ENCODE measurements around the gene IGSF6. TPM values are rescaled to one million over a fixed set of nuclear protein-coding genes. Genes with fewer than 3 reads are reported as not detected.
"Not testable (repeated sequence)": the region's sequence is repeated elsewhere in the genome, so short reads cannot be mapped to it uniquely, and the experiment has no call there.

The IGSF6 gene
- total RNA-seq, 2 experiments from 2014 or later = 0.28 to 0.30 TPM

DNA sequence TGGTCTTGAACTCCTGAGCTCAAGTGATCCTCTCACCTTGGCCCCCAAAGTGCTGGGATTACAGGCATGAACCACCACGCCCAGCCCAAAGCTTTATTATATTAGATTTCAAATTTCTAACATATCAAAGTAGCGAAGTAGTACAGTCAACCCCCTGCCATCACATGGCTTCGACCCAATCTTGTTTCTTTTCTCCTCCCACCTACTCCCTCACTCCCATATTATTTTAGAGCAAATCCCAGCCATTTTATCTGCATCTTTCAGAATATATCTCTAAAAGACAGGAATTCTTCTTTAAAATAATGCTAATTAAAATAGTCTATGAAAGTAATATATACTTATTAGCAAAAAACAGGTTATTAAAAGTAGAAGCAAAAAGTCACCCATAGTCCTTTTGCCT lies 893 bp downstream of the IGSF6 start:
- Histone ChIP-seq H4K20me1 (ENCODE audit: insufficient read depth, low read length) (no peaks in the 10 kb centered on the region; the same call in 1 of the 2 replicates), H3K27ac (ENCODE audit: low read depth, low read length, poor library complexity, severe bottlenecking) (no peak overlapping the region), H3K9me3 (ENCODE audit: low read length) (no peaks in the 10 kb centered on the region), H3K4me1 (ENCODE audit: insufficient read depth, low read length, poor library complexity, severe bottlenecking) (peaks cover 80% of the 10 kb centered on the region), H3K4me2 (ENCODE audit: low read length) (no peak overlapping the region), H2AFZ (ENCODE audit: low read length) (no peak overlapping the region), H3K4me3 (ENCODE audit: low read depth, low read length, poor library complexity, severe bottlenecking) (no peak overlapping the region), H3K9me2 (ENCODE audit: insufficient read depth, low read length) (no peaks in the 10 kb centered on the region), H3K36me3 (ENCODE audit: insufficient read depth, low read length) (peaks cover 27% of the 10 kb centered on the region), H3K79me2 (ENCODE audit: insufficient read depth, low read depth, low read length) (peaks cover 25% of the 10 kb centered on the region; the same call in 1 of the 2 replicates)
- TF ChIP-seq, protein P1, sequence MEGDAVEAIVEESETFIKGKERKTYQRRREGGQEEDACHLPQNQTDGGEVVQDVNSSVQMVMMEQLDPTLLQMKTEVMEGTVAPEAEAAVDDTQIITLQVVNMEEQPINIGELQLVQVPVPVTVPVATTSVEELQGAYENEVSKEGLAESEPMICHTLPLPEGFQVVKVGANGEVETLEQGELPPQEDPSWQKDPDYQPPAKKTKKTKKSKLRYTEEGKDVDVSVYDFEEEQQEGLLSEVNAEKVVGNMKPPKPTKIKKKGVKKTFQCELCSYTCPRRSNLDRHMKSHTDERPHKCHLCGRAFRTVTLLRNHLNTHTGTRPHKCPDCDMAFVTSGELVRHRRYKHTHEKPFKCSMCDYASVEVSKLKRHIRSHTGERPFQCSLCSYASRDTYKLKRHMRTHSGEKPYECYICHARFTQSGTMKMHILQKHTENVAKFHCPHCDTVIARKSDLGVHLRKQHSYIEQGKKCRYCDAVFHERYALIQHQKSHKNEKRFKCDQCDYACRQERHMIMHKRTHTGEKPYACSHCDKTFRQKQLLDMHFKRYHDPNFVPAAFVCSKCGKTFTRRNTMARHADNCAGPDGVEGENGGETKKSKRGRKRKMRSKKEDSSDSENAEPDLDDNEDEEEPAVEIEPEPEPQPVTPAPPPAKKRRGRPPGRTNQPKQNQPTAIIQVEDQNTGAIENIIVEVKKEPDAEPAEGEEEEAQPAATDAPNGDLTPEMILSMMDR (conservative IDR thresholded peaks at IDR 0.05; ENCODE audit: low read length) = no peak
- TF ChIP-seq EZH2phosphoT487 (IDR thresholded peaks at IDR 0.05; ENCODE audit: borderline replicate concordance, low read depth, low read length) = no peak
- no peak for DNase-seq (ENCODE audit: low spot score)
- POLR2A ChIA-PET = no interaction called here
- CTCF ChIA-PET (ENCODE audit: unreplicated experiment) = interaction anchor here (0.7 kb wide), 1 partner anchor 61 kb away, joined by 4 read pairs; no protein-coding TSS in a partner anchor
- intact Hi-C loops (cut with micrococcal nuclease; ENCODE audit: unreplicated experiment) = no loop called here
- BruUV-seq (replicated peaks) = no TSS peak

DNA sequence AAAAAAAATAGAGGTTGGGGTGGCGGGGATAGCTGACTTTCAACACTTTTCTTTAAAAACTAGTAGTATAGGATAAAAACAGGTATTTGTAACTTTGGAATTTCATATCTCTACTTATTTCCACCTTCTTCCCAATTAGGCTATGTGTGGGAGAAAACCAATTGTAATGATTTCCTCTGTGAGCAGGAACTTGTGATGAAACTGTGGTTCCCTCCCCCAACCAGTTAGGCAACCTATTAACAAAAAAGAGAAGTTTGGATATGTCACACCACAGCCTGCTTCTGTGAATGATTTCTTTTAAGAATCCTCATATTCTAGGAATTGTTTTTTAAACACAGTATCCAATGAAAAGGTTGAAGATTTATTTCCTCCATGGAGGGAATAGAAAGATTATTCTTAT lies 1.9 kb downstream of the IGSF6 start:
- BruUV-seq (replicated peaks) = no TSS peak
- Histone ChIP-seq H3K9me3 (ENCODE audit: low read length) (no peaks in the 10 kb centered on the region), H3K27ac (ENCODE audit: low read depth, low read length, poor library complexity, severe bottlenecking) (no peak overlapping the region), H3K79me2 (ENCODE audit: insufficient read depth, low read depth, low read length) (peaks cover 33% of the 10 kb centered on the region; the same call in 1 of the 2 replicates), H3K4me3 (ENCODE audit: low read depth, low read length, poor library complexity, severe bottlenecking) (no peak overlapping the region), H4K20me1 (ENCODE audit: insufficient read depth, low read length) (no peaks in the 10 kb centered on the region; the same call in 1 of the 2 replicates), H3K36me3 (ENCODE audit: insufficient read depth, low read length) (peaks cover 17% of the 10 kb centered on the region), H2AFZ (ENCODE audit: low read length) (no peak overlapping the region), H3K4me1 (ENCODE audit: insufficient read depth, low read length, poor library complexity, severe bottlenecking) (peaks cover 80% of the 10 kb centered on the region), H3K4me2 (ENCODE audit: low read length) (no peak overlapping the region), H3K9me2 (ENCODE audit: insufficient read depth, low read length) (no peaks in the 10 kb centered on the region)
- TF ChIP-seq EZH2phosphoT487 (IDR thresholded peaks at IDR 0.05; ENCODE audit: borderline replicate concordance, low read depth, low read length) = no peak
- TF ChIP-seq, protein P1 (conservative IDR thresholded peaks at IDR 0.05; ENCODE audit: low read length) = no peak
- POLR2A ChIA-PET = no interaction called here
- intact Hi-C loops (cut with micrococcal nuclease; ENCODE audit: unreplicated experiment) = no loop called here
- CTCF ChIA-PET (ENCODE audit: unreplicated experiment) = no interaction called here
- no peak for DNase-seq (ENCODE audit: low spot score)

DNA sequence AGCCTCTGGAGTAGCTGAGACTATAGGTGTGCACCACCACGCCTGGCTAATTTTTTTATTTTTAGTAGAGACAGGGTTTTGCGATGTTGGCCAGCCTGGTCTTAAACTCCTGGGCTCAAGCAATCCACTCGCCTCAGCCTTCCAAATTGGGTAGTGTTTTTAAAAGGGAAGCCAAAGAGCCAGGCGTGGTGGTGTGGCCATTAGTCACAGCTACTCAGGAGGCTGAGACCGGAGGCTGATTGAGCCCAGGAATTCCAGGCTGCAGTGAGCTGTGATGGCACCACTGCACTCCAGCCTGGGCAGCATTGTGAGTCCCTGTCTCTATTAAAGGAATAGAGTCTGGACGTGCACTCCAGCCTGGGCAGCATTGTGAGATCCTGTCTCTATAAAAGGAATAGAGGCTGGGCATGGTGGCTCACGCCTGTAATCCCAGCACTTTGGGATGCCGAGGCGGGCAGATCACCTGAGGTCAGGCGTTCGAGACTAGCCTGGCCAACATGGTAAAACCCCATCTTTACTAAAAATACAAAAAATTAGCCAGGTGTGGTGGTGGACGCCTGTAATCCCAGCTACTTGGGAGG lies 2.5 kb downstream of the IGSF6 start:
- H3K79me2 ChIP-seq (ENCODE audit: insufficient read depth, low read depth, low read length) = peaks cover 34% of the 10 kb centered on the region; the same call in 1 of the 2 replicates
- DNase-seq (ENCODE audit: low spot score); intact Hi-C loops (cut with micrococcal nuclease; ENCODE audit: unreplicated experiment); H2AFZ ChIP-seq (ENCODE audit: low read length); CTCF ChIA-PET (ENCODE audit: unreplicated experiment); H3K9me3 ChIP-seq (ENCODE audit: low read length); H3K4me2 ChIP-seq (ENCODE audit: low read length); H3K4me3 ChIP-seq (ENCODE audit: low read depth, low read length, poor library complexity, severe bottlenecking); H3K27ac ChIP-seq (ENCODE audit: low read depth, low read length, poor library complexity, severe bottlenecking); H3K9me2 ChIP-seq (ENCODE audit: insufficient read depth, low read length); H4K20me1 ChIP-seq (ENCODE audit: insufficient read depth, low read length); BruUV-seq (replicated peaks); POLR2A ChIA-PET: not testable (repeated sequence)
- H3K36me3 ChIP-seq (ENCODE audit: insufficient read depth, low read length) = peaks cover 11% of the 10 kb centered on the region
- peaks cover 77% of the 10 kb centered on the region for H3K4me1 ChIP-seq (ENCODE audit: insufficient read depth, low read length, poor library complexity, severe bottlenecking)

All from OCI-LY7 (cell line).